ENCODE data around the gene NDUFB6. TPM values are rescaled to one million over a fixed set of nuclear protein-coding genes. Genes with fewer than 3 reads are reported as not detected.

Gene NDUFB6
- total and polyA plus RNA-seq, 9 of the 15 experiments (the other 6 are each of a cell fraction or from before 2014, with no cell fraction given) = 26.5 to 88.1 (median 64.0) TPM

GRCh38 chr9:32543047-32543446 is 29.9 kb downstream of the NDUFB6 start:
- 80% methylated on average over 2 of the region's 4 CpGs for WGBS (ENCODE audit: insufficient coverage, low coverage, missing lambda C conversion rate)
- Histone ChIP-seq H3K4me3 (no peak overlapping the region), H3K9me3 (replicated peaks; ENCODE audit: control insufficient read depth, insufficient read depth, low read depth, low read length) (no peaks in the 10 kb centered on the region), H4K20me1 (replicated peaks; ENCODE audit: control insufficient read depth, insufficient read depth, low read length) (no peaks in the 10 kb centered on the region), H3K9ac (ENCODE audit: insufficient read depth in 1 of 2, low read depth in 2 of 2, low read length in 2 of 2) (no peak overlapping the region), H3K4me1 (replicated peaks in 1 of 2; ENCODE audit: control insufficient read depth in 2 of 2, insufficient read depth in 2 of 2, low read length in 2 of 2) (no peaks in the 10 kb centered on the region), H3K27me3 (ENCODE audit: control insufficient read depth in 2 of 2, insufficient read depth in 2 of 2, low read length in 2 of 2) (no peaks in the 10 kb centered on the region), H3K4me2 (ENCODE audit: insufficient read depth, low read length) (no peak overlapping the region), H3K36me3 (ENCODE audit: control insufficient read depth, insufficient read depth, low read length) (peaks cover 35% of the 10 kb centered on the region), H3K9me1 (ENCODE audit: control insufficient read depth, insufficient read depth, low read length) (no peaks in the 10 kb centered on the region), H3K27ac (ENCODE audit: extremely low read depth, low read depth, low read length) (no peak overlapping the region), H2AFZ (ENCODE audit: low read depth, low read length) (no peak overlapping the region), H3K79me2 (ENCODE audit: control insufficient read depth, insufficient read depth, low read length) (peaks cover 42% of the 10 kb centered on the region)
- ATAC-seq (no peak), DNase-seq (ENCODE audit: extremely low read depth in 1 of 4, low spot score in 3 of 4) (no peak), FAIRE-seq (no peak)
- TF ChIP-seq FOSL1 (tag; conservative IDR thresholded peaks at IDR 0.05) (no peak), KDM4B (IDR thresholded peaks at IDR 0.05; ENCODE audit: borderline replicate concordance in 2 of 2, low read depth in 1 of 2) (no peak), ZBTB12 (CRISPR knock-in tag; IDR thresholded peaks at IDR 0.05) (no peak), FOXM1 (IDR thresholded peaks at IDR 0.05; ENCODE audit: low read depth) (no peak), FOXM1 (CRISPR knock-in tag; IDR thresholded peaks at IDR 0.05; ENCODE audit: low read depth) (no peak), LEF1 (IDR thresholded peaks at IDR 0.05) (no peak)
- in situ Hi-C loops (cut with MboI) = no loop called here
- intact Hi-C loops (cut with micrococcal nuclease) = no loop called here
- CTCF ChIA-PET (ENCODE audit: low intra/inter-chr PET ratio) = no interaction called here
- BruUV-seq (replicated peaks) = no TSS peak
- POLR2A ChIA-PET = interaction anchor here (1.1 kb wide), 1 partner anchor 482 kb away, joined by 3 read pairs; no protein-coding TSS in a partner anchor
